Activated gamma-delta T cell treated with Interleukin-2 at 50 U/mL for 16 hours (primary cell): ENCODE measurements around the gene TBC1D9B.
"Not testable (repeated sequence)": the region's sequence is repeated elsewhere in the genome, so short reads cannot be mapped to it uniquely, and the experiment has no call there.

Experiments used
- DNase-seq: peaks from one replicate; pipeline ENCODE4 v3.0.0-alpha.2; 2020

The TBC1D9B gene

GRCh38 chr5:179836225-179837019, 71.3 kb downstream of the TBC1D9B start:
- peak; percentile 54 for DNase-seq

DNA sequence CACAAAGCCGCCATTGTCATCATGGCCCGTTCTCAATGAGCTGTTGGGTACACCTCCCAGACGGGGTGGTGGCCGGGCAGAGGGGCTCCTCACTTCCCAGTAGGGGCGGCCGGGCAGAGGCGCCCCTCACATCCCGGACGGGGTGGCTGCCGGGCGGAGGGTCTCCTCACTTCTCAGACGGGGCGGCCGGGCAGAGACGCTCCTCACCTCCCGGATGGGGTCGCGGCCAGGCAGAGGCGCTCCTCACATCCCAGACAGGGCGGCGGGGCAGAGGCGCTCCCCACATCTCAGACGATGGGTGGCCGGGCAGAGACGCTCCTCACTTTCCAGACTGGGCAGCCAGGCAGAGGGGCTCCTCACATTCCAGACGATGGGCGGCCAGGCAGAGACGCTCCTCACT, 72.8 kb downstream of the TBC1D9B start:
- DNase-seq, result not testable (repeated sequence)

DNA sequence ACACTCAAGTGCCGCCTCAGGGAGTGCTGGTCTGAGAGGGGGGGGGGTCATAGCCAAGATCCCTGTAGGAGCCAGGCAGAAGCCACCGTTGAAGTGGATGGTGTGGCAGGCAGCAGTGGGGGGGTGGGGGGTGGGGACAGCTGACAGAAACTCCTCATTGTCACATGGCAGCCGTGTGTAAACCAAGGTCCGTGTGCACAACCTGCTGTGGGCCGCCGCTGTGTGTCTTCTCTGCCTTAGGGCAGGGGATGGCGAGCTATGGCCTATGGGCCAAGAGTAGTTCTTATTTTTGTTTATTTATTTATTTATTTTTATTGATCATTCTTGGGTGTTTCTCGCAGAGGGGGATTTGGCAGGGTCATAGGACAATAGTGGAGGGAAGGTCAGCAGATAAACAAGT, 73.6 kb downstream of the TBC1D9B start:
- DNase-seq, result no peak

- DNase-seq, result no peak
Observed at GRCh38 chr5:179833709-179834070, 74.0 kb downstream of the TBC1D9B start.

DNA sequence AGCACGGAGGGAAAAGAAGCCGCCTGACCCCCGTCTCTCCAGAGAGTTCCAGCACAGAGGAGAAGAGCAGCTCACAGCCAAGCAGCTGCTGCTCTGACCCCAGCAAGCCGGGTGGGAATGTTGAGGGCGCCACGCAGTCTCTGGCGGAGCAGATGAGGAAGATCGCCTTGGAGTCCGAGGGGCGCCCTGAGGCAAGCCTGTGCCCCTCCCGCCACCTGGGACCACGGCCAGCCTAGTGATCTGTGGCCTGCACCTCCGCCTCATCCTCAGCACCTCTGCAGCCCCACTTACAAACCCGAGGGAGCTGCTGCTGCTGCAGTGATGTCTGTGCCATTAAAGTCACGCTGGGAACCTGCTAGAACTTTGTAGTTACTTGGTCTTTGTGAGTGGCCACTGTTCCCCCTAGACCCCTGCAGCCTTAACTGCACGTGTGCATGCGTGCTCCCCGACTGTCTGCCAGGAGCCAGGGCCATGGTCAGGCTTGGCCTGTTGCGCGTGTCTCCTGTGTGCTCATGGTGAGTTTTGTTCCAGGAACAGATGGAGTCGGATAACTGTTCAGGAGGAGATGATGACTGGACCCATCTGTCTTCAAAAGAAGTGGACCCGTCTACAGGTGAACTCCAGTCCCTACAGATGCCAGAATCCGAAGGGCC, 74.5 kb downstream of the TBC1D9B start:
- no peak for DNase-seq

DNA sequence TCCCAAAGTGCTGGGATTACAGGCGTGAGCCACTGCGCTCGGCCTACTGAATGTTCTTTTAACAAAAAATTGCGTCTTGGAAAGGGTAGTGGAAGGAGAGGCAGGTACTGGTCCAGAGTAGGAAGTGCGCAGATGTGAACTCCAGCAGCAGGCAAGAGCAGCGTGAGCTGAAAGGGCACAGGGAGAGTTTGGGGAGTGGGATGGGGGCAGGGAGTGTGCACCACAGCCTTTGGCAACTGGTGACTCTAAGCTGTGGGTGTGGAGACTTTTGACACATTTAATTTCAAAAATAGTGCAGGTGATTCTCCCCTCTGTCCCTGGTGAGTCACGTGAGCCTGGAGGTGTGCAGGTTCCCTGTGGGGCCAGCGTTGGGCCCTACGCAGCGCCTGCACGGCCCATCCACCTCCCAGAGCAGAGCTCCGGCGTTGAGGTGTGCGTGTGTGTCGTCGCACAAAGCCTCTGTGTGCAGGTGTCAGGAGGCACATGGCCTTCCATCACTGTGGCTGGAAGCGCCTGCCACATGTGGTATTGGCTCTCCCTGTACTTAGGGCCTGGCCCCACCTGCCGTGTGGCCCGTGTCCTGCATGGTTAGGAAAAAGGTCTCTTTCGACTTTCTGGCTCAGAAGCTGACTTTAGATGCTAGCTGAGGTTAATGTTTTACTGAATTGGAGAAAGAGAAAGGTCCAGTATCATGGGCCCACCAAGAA, 75.5 kb downstream of the TBC1D9B start:
- no peak for DNase-seq

- DNase-seq, result no peak
Observed at GRCh38 chr5:179830818-179831468, 76.8 kb downstream of the TBC1D9B start.

- DNase-seq, result no peak
Observed at GRCh38 chr5:179829732-179830435, 77.8 kb downstream of the TBC1D9B start.

DNA sequence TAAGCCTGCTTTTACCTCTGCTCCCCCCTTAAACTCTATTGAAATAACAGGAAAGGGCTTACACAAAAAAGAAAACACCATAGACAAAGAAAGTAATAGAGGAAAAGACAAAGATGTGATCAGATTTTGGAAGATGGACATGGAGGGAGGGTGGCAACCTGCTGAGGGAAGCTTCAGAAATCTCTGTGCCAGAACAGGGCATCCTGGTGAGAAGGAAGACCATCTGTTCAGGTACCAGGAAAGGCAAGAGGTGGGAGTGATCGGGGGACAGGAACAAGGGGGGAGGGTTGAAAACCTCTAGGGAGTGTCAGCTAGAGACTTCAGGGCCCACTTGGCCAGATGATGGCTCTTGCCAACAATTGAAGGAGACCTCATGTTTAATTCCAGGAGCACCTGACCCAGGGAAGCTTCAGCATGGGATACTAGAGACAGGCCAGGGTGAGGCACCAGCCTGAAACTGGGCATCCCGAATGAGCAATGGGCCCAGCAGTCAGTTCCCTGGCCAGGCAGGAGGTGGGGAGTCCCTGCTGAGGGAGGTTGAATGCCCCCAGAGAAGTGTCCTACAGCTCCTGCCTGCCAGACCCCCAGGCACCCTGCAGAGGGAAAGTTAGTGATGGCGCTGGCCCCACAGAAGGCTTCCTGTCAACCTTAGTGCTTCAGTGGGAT, 78.8 kb downstream of the TBC1D9B start:
- DNase-seq, result no peak

DNA sequence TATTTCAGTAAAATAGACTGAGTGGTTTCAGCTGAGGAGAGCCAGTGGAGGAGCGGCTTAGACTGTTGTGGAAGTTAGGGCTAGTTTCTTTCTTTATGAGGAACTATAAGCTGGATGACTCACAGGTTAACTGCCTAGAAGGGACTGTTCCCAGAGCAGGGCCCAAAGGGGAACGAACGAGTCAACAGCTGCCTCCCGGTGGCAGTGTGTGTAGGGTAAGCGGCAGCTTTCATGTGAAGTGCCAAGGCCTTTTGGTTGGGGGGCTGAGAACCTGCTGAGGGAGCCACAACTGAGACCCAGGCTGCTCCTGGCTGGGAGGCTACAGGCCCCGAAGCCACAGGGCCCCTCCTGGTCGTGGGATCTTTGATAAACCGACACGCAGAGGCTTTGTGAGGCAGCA, 80.0 kb downstream of the TBC1D9B start:
- no peak for DNase-seq

- no peak for DNase-seq
Observed at GRCh38 chr5:179825655-179826182, 82.0 kb downstream of the TBC1D9B start.

- DNase-seq, result no peak
Observed at GRCh38 chr5:179824745-179825112, 83.0 kb downstream of the TBC1D9B start.

DNA sequence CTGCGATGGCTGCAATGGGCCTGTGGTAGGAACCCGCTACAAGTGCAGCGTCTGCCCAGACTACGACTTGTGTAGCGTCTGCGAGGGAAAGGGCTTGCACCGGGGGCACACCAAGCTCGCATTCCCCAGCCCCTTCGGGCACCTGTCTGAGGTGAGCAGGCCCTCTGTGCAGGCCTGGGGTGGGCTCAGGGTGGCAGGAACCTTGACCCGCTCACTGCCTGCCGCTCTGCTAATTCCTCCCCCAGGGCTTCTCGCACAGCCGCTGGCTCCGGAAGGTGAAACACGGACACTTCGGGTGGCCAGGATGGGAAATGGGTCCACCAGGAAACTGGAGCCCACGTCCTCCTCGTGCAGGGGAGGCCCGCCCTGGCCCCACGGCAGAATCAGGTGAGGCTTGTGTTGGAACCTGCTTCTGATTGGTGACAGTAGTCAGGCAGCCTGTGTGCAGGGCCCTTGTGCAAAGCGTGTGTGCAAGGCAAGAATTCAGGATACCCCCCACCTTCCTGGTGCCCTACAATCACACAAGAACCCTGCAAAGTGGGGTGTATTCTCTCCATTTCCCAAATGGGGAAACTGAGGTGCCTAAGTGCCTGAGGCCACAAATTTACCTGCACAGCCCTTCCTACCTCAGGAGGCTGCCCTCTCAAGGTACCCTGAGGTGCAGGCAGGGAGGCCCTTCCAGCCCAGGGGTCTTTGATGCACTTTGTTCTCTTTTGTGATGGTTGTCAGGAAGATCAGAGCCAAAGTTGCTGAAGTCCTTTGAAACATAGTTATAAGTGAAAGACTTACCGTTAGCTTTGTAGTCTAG, 83.6 kb downstream of the TBC1D9B start:
- DNase-seq, result no peak

DNA sequence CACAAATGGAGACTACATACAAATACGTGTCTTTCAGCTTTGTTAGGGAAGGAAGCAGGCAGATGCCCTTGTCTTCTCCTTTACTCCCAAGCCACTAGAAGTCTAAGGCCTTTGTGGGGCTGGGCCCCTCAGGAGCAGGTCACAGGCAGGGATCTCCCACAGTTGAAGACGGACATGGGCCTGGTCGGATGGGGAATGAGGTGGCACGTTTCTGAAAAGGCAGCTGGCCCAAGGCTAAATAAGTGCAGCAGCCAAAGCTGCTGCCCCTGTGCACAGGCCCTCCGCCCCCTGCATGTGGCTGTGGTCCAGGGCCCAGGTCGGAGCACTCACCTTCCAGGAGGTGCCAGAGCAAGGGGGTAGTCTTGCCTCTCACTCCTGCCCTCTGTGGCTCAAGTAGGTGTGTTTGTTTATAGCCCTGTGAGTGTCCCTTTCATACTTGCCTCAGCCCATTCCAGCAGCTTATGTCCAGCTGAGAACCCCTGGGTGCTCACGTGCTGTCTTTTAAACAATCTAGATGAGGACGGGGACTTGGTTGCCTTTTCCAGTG, 85.2 kb downstream of the TBC1D9B start:
- no peak for DNase-seq

- no peak for DNase-seq
Observed at GRCh38 chr5:179822059-179822432, 85.7 kb downstream of the TBC1D9B start.

- DNase-seq, result peak; percentile 88
Observed at GRCh38 chr5:179821298-179822058, 86.2 kb downstream of the TBC1D9B start.

DNA sequence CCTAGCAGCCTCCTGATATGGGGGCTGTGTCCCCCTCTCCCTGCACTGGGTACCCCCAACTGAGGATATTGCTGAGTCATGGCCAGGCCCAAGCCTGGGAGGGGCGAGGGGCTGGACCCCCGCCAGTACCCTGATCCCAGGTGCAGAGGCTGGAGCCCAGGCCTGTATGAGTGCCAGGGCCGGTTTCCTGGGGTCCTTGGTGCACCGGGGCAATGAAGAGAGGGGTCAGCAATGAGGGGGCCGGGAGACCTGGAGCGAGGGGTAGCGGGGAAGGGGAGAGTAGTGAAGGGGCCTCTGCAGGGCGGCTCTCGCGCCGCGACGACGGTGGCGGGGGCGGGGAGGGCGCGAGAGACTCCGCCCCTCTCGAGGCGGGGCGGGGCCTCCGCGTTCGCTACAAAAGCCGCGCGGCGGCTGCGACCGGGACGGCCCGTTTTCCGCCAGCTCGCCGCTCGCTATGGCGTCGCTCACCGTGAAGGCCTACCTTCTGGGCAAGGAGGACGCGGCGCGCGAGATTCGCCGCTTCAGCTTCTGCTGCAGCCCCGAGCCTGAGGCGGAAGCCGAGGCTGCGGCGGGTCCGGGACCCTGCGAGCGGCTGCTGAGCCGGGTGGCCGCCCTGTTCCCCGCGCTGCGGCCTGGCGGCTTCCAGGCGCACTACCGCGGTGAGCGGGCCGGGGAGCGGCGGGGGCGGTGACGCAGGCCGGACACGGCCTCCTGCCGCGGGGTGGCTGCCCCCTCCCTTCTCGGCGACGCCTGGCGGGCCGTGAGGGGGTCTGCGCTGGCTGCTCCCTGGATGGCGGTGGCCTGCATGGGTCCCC, 87.0 kb downstream of the TBC1D9B start, which contains the start of gene SQSTM1:
Gene SQSTM1, plus strand, starts transcription at position 423 of the 815 bp plus-strand sequence. Its CDS starts 32 bp downstream, at position 455.
- peak; percentile 77 for DNase-seq

DNA sequence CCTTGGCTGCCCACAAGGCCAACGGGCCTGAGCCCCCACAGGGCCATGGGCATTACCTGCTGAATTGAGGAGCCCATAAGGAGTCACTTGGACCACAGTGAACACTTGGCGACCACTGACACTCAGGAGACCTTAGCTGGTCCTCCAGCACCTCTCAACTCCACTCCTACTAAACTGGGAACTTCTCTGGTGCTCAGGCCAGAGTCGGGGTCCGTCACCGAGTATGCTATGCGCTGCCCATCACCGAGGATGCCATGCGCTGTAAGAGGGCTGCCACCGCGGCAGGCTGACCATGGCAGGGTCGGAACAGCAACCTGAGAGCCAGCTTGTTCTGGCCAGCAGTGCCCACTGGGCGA, 87.6 kb downstream of the TBC1D9B start:
- DNase-seq, result no peak
